Measurements from ENCODE around the gene EBP.
"Not testable (repeated sequence)": the region's sequence is repeated elsewhere in the genome, so short reads cannot be mapped to it uniquely, and the experiment has no call there.

The EBP gene

DNA sequence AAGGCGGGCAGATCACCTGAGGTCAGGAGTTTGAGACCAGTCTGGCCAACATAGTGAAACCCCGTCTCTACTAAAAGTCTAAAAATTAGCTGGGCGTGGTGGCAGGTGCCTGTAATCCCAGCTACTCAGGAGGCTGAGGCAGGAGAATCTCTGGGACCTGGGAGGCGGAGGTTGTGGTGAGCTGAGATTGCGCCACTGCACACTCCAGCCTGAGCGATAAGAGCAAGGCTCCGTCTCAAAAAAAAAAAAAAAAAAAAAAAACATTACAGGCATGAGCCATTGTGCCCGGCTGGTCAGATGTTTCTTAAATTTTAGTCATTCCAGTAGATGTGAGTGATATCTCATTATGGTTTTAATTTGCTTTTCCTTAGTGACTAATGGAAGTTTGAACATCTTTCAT is 4.2 kb downstream of the EBP start:
- not testable (repeated sequence) for FAIRE-seq

DNA sequence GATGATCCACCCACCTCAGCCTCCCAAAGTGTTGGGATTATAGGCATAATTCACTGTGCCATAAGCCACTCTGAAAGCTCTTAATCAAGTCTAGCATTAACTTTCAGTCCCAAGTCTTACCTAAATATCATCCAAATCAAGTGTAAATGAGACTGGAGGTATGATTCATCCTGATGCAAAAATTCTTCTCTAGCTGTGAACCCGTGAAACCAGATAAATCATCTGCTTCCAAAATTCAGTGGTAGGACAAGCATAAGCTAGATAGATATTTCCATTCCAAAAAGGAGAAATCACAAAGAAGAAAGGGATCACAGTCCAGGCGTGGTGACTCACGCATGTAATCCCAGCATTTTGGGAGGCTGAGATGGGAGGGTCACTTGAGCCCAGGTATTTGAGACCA is 9.1 kb downstream of the EBP start:
- FAIRE-seq, result no peak

DNA sequence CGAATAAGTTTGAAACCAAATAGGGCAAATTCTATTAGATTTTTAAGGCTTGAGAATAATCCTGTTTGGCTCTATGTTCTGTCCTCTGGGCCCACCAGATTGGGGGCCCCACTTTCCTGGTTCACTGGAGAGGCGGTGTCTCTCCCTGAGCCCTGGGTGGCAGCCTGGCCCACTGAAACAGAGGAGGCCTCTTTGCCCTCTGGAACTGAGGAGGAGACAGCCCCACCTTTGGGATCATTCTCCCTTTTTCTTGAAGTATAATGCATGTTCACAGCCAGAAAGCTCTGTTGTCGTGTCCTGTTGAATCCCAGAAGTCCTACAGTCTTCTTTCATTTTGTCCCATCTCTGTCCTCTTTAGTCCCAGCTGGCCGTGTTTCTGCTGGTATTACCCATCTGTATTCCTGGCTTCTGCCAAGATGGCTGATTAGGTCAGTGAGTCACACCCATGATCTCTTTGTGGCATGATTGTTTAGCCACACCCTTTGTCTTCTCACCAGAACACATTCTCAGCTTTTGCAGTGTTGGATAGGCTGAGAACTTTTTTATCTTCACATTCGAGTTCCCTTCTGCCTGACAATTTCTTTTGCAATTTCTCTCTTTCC is 9.9 kb downstream of the EBP start:
- no peak for FAIRE-seq

DNA sequence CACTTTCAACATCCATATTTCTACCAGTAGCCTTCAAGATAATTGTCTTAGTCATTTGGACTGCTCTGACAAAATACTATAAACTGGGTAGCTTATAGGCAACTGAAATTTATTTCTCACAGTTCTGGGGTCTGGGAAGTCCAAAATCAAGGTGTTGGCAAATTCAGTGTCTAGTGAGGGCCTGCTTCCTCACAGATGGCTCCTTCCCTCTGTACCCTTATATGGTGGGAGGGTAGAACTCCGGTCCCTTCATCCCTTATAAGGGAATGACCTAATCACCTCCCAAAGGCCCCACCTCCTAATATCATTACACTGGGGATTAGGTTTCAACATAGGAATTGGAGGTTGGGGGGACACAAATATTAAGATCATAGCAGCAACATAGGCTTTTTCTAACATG is 10.6 kb downstream of the EBP start:
- FAIRE-seq, result no peak

DNA sequence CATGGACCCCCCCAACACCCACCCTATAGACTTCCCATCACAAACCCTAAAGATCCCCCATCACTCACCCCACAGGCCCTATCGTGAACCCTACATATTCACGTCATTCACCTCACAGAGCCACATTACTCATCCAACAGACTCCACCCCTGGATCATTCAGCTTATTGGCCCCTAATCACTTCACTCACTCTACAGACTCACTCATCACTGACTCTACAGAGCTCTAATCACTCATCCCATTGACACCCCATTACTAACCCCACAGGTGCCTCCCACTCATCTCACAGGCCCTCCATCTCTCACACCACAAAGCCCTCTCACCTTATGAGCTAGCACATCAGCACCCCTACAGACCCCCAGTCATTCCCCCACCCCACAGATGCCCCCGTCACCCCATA is 11.6 kb downstream of the EBP start:
- no peak for FAIRE-seq

DNA sequence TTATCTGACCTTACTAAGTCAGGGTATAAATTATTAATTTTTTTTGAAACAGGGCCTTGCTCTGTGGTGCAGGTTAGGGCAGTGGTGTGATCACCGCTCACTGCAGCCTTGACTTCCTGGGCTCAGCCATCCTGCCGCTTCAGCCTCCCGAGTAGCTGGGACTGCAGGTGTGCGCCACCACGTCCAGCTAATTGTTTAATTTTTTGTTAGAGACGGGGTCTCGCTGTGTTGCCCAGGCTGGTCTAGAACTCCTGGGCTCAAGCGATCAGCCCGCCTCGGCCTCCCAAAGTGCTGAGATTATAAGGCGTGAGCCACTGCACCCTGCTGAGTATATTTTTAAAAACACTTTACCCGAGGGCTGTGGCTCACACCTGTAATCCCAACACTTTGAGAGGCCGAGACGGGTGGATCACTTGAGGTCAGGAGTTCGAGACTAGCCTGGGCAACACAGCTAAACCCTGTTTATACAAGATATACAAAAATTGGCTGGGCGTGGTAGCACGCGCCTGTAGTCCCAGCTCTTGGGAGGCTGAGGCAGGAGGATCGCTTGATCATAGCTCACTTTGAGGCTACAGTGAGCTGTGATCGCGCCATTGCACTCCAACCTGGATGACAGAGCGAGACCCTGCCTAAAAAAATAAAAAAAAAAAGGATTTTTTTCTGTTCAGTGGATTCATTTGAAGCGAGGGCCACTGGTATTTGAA is 17.2 kb downstream of the EBP start:
- no peak for FAIRE-seq

DNA sequence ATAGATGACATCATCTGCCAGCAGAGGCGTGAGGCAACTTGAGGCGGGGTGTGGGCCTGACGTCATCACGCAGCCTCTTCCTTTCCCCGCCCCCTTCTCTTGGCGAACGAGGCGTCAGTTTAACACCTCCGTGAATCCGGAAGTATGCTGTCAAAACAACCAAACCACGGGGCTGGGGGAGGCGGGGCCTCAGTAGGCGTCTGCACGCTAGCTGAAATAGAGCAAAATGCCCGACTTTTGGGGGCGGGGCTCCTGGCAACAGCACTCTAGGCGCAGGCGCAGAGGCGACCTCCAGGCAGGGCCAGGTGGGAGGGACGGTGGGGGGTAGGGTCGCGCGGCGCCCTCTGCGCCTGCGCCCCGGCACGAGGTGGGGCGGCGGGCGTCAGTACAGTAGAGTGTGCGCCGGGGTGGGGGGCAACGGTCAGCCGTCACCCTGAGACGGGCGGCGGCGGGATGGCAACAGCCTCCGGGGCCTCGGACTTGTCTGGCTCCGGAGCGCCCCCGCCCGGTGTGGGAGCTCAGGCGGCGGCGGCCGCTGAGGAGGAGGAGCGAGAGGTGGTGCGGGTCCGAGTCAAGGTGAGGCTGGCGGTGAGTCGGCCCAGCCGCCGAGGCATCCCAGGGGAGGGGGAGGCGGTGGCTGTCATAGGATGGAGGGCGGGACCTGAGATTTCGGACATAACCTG is 17.9 kb downstream of the EBP start, which contains the start of gene TBC1D25:
Gene TBC1D25, plus strand, starts transcription at position 370 of the 683 bp plus-strand sequence. Its CDS starts 84 bp downstream, at position 454.
- peak; percentile 64 for FAIRE-seq

DNA sequence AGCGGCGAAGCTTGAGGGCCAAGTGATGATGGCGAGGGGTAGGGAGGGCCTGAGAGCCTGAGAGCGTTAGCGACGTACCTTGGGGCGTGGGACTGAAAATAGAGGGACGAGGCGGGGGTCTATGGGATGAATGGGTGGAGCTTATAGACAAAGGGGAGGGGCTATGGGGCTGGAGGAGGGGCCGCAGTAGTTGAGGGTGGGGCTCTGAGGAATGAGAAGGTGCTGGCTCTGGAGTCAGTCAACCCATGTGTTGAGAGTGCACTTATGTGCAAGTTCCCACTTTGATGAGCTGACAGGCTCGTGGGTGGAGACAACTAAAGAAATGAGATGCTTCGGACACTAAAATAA is 18.4 kb downstream of the EBP start:
- FAIRE-seq, result no peak

DNA sequence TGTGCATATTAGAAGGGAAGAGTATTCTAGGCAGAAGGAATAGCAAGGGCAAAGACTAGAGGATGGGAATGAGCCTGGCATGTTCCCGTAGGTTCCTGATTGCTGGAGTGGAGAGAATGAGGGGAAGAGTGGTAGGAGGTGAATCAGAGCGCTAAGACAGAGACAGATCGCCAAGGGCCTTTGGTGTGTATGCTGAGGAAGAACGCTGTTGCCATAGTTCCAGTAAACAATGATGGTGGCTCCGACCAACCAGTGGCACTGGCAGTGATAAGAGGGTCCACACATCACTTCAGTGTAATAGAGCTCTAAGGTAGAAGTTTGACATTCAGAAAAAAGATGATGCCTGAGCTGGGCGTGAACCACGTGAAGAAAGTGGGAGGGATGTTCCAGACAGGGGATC is 18.9 kb downstream of the EBP start:
- no peak for FAIRE-seq

DNA sequence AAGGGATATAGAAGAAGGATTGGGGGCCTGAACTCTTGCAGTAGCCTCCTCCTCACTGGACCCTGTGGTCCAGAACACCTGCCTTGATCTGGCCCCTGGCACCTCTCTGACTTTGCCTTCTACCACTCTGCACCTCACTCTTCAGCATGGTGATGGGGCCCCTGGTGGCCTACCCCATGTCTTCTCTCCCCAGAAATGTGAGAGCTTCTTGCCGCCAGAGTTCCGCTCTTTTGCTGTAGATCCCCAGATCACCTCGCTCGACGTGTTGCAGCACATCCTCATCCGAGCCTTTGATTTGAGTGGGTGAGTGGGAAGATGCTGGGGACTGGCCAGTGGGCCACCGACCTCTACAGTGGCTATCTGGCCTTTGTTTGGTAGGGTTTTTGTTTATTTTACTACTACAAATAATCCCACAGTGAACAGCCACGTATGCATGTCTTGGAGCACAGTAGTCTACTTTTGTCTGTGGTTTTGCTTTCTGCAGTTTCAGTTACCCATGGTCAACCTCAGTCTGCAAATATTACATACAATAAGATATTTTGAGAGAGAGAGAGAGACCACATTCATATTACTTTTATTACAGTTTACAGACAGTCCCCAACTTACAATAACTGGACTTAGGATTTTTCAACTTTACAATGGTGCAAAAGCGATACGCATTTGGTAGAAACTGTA is 19.7 kb downstream of the EBP start:
- no peak for FAIRE-seq

DNA sequence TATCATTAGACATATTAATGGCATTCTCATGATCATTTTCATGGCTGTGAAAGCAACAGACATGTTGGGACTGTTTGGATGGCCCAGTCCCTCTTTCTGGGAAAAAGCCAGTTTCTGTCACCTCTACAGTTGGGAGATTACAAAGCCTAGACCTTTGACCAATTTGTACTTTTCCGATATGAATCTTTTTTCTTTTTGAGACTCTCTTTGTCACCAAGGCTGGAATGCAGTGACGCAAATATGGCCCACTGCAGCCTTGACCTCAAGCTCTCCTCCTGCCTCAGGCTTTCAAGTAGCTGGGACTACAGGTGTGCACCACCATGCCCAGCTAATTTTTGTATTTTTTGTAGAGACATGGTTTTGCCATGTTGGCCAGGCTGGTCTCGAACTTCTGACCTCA is 27.3 kb downstream of the EBP start:
- FAIRE-seq, result no peak

DNA sequence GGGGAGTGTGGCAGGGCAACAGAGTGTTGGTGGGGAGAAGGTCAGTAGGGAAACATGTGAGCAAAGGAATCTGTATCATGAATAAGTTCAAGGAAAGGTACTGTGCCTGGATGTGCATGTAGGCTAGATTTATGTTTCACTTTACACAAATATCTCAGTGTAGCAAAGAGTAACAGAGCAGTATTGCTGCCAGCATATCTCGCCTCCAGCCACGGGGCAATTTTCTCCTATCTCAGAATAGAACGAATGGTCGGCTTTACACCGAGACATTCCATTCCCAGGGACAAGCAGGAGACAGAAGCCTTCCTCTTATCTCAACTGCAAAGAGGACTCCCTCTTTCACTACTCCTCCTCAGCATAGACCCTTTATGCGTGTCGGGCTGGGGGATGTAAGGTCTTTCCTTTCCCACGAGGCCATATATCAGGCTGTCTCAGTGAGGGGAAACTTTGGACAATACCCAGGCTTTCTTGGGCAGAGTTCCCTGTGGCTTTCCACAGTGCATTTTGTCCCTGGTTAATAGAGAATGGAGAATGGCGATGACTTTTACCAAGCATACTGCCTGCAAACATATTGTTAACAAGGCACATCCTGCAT is 34.2 kb downstream of the EBP start:
- FAIRE-seq, result not testable (repeated sequence)

DNA sequence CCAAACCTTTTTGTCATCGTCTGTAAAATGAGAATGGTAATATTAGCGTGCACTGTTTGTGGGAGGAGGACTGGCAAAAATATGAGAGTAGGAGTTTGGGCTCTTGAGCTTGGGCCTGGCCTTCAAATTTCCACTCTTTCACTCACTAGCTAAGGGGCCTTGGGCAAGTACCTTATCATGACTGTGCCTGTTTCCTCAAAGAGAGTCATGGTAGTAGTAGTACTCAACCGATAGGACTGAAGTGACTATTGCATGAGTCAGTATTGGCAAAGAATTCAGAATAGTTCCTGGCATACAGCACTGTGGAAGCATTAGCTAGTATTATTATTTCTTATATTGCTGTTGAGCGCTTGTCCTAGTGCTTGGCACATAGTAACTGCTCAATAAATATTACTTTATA is 36.7 kb downstream of the EBP start:
- FAIRE-seq, result no peak

DNA sequence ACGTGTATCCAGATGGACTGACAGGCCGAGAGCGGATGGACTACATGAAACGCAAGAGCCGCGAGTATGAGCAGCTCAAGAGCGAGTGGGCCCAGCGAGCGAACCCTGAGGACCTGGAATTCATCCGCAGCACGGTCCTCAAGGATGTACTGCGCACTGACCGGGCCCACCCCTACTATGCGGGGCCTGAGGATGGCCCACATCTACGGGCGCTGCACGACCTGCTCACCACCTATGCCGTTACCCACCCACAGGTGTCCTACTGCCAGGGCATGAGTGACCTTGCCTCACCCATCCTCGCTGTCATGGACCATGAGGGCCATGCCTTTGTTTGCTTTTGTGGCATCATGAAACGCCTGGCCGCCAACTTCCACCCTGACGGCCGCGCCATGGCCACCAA is 38.0 kb downstream of the EBP start:
- no peak for FAIRE-seq

DNA sequence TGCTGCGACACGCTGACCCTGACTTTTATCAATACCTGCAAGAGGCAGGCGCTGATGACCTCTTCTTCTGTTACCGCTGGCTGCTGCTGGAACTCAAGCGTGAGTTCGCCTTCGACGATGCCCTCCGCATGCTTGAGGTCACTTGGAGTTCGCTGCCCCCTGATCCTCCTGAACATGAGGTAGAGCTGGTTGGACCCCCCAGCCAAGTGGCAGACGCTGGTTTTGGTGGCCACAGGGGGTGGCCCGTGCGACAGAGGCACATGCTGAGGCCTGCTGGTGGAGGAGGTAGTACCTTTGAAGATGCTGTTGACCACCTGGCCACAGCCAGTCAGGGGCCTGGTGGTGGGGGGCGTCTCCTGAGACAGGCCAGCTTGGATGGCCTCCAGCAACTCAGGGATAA is 38.4 kb downstream of the EBP start:
- FAIRE-seq, result no peak

DNA sequence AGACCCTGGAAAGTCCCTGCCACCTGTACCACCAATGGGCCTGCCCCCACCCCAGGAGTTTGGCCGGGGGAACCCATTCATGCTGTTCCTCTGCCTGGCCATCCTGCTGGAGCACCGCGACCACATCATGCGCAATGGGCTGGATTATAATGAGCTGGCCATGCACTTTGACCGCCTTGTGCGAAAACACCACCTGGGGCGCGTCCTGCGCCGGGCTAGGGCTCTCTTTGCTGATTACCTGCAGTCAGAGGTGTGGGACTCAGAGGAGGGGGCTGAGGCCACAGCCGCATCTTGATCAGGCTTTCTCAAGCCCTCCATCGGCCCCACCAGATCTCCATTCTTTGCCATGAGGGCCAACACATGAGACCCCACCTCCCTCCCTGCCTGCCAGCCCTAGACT is 39.1 kb downstream of the EBP start:
- FAIRE-seq, result no peak

DNA sequence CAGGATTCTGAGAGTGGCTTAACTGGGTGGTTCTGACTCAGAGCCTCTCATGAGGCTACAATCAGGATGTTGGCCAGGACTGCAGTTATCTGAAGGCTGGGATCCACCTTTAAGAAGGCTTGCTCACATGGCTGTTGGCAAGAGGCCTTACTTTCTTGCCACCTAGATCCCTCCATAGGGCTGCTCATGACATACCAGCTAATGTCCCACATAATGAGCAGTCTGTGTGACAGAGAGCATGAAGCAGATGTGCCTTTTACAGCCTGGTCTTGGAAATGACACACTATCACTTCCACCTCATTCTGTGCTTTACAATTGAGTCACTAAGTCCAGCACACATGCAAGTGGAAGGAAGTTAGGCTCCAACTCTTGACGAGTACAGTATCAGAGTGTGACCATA is 48.4 kb downstream of the EBP start:
- no peak for FAIRE-seq

DNA sequence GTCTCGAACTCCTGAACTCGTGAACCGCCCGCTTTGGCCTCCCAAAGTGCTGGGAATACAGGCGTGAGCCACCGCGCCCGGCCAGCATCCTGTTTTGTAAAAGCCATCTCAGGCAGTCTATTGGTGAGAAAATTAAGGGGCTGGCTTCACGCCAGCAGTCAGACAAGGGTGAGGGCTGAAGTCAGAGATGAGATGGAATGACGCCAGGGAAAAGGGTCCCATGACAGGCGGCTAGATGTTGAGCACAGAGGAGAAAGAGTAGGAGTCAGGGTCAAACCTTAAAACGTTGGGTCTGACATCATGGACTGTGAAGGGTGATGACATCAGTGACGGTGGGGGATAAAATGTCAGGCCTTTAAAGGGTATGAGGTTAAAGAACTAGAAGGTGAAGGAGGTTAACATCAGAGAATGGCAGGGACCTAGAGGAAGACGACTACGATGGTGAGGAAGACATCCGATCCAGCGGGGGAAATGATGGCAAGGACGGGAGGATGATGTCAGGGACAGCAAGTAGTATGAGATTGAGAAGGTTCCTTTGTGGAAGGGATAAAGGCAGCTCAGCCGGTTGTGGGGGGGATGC is 52.2 kb downstream of the EBP start:
- FAIRE-seq, result no peak

DNA sequence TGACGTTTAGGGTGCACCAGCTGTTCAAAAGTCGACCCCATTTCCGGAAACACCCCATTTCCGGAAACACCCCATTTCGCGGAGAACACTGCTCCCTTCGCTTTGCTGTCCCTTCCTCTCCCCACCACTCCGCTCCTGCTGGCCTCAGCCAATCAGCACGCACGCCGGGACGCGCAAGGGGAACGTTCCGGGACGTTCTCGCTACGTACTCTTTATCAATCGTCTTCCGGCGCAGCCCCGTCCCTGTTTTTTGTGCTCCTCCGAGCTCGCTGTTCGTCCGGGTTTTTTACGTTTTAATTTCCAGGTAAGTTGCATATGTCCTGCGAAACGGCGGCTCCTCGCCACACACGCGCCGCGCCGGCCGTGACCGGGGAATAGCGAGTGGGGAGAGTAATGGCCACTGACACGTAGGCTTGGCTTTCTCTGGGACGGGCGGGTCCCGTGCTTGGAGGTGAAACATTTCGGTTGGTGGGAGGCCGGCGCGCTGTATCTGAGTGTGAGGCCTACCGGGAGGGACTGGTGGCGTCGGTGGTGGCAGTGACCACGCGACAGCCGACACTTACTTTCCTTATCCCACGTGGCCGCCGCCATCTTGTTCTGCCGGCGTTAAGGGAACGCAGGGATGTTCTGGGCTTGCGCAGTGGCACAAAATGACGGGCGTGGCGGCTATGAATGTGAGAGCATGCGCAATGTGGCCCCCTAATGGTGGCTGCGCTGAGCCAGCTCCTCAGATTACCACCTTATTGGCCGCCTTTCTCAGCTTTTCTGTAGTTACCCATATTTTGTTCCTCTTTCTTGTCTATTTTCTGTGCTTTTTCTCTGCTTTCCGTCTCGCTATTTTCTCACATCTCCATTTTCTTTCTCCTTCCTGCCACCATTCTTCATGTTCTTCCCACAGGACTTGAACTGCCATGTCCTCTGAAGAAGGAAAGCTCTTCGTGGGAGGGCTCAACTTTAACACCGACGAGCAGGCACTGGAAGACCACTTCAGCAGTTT is 53.0 kb downstream of the EBP start, which contains the start of gene RBM3:
Gene RBM3, plus strand, starts transcription at position 215 of the 997 bp plus-strand sequence. Its CDS starts 697 bp downstream, at position 912.
- no peak for FAIRE-seq

DNA sequence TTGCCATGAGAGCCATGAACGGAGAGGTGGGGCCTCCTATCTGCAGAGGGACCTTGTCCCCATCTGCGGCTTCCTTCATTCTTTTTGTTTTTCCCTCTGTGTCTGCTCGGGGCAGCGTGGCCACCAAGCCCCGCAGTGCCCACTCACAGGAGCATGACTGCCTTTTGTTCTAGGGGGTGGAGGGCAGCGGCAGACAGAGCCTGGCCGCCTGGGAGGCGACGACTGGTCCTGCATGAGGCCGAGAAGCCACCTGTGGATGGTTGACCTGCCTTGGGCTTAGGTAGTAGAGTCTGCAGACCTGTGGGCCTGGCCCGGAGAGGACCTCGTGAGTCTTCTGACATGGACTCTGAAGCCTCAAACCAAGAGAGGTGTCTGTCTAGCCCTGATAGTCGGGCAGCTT is 54.0 kb downstream of the EBP start:
- no peak for FAIRE-seq

DNA sequence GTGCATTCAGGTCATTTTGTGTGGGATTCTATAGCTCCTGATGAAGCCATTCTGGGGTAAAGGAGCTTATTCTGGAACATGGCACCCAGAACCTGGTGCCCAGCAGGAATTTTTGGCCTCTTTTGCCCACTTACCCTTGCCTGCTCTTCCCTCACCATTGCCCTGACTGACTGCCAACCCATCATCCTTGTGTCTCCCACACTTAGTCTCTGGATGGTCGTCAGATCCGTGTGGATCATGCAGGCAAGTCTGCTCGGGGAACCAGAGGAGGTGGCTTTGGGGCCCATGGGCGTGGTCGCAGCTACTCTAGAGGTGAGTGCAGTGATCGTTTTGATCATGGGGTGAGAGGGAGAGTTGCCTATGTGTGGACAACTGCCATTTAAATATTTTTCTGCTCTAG is 54.5 kb downstream of the EBP start:
- no peak for FAIRE-seq
